Mesothelial cell of epicardium (in vitro differentiated cells): ENCODE measurements around the gene C17orf75. TPM values are rescaled to one million over a fixed set of nuclear protein-coding genes. Genes with fewer than 3 reads are reported as not detected.

Experiments used
- DNase-seq, 2 experiments: peaks; one replicate each; pipeline ENCODE4 v3.0.0; 2021; ENCODE audit warnings: low spot score in 2 of 2; ENCODE audit not compliant: unreplicated experiment in 2 of 2
- H3K27ac Mint-ChIP-seq: 2 replicates; pipeline ENCODE4 v1.8.0; 2021; ENCODE audit warnings: mixed read lengths
- H3K27me3 Mint-ChIP-seq: 2 replicates; pipeline ENCODE4 v1.8.0; 2021; ENCODE audit warnings: low read depth, mixed read lengths
- H3K36me3 Mint-ChIP-seq: 2 replicates; pipeline ENCODE4 v1.8.0; 2021; ENCODE audit warnings: mixed read lengths
- H3K4me1 Mint-ChIP-seq: 2 replicates; pipeline ENCODE4 v1.8.0; 2021; ENCODE audit warnings: mixed read lengths
- H3K4me3 Mint-ChIP-seq: 2 replicates; pipeline ENCODE4 v1.8.0; 2021; ENCODE audit warnings: mild to moderate bottlenecking, moderate library complexity, mixed read lengths
- H3K9me3 Mint-ChIP-seq: 2 replicates; pipeline ENCODE4 v1.8.0; 2021; ENCODE audit warnings: mixed read lengths
- total RNA-seq: library from RNA; stranded (reverse); gene quantifications from 3 replicates; pipeline ENCODE4 v1.2.1, GENCODE V29; 2021
- TF ChIP-seq, protein P1 (sequence below): fragments of 200-600 bp; sonication (generic); IDR thresholded peaks from one replicate; pipeline ENCODE4 v1.5.0; 2021; ENCODE audit warnings: antibody characterized with exemption; ENCODE audit not compliant: unreplicated experiment

C17orf75 gene
- total RNA-seq, 1 donor from 2014 or later, result 34.3 TPM

DNA sequence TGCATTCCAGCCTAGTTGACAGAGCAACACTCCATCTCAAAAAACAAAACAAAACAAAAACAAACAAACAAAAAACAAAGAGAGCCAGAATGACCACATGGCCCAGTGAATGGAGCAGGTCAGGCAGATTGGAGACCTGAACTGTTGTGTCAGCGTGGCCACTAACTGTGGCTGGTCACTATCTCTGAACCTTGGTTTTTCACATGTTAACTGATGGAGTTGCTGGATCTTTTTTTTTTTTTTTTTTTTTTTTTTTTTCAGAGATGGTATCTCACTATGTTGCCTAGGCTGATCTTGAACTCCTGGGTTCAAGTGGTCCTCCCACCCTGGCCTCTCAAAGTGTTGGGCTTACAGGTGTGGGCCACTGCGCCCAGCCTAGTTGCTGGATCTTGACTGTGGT is 44.5 kb downstream of the C17orf75 start:
- Mint-ChIP-seq H3K27me3 (no peaks in the 10 kb centered on the region), H3K4me1 (peaks cover 11% of the 10 kb centered on the region), H3K9me3 (no peaks in the 10 kb centered on the region), H3K36me3 (no peaks in the 10 kb centered on the region), H3K4me3 (no peak overlapping the region), H3K27ac (no peak overlapping the region)
- TF ChIP-seq, protein P1, sequence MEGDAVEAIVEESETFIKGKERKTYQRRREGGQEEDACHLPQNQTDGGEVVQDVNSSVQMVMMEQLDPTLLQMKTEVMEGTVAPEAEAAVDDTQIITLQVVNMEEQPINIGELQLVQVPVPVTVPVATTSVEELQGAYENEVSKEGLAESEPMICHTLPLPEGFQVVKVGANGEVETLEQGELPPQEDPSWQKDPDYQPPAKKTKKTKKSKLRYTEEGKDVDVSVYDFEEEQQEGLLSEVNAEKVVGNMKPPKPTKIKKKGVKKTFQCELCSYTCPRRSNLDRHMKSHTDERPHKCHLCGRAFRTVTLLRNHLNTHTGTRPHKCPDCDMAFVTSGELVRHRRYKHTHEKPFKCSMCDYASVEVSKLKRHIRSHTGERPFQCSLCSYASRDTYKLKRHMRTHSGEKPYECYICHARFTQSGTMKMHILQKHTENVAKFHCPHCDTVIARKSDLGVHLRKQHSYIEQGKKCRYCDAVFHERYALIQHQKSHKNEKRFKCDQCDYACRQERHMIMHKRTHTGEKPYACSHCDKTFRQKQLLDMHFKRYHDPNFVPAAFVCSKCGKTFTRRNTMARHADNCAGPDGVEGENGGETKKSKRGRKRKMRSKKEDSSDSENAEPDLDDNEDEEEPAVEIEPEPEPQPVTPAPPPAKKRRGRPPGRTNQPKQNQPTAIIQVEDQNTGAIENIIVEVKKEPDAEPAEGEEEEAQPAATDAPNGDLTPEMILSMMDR, result no peak
- no peak for DNase-seq

DNA sequence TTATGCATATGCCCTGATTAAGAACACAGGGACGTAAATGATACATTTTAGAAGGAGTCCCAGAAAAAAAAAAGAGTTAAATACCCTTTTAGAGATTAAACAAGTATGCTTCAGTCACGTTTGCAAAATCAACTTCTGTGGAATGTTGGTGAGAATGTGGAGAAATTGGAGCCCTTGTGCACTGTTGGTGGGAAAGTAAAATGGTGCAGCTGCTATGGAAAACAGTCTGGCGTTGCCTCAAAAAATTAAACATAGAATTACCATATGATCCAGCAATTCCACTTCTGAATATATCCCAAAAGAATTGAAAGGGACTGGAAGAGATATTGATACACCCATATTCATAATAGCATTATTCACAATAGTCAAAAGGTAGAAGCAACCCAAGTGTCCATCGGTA is 49.9 kb downstream of the C17orf75 start:
- no peak for DNase-seq
- Mint-ChIP-seq H3K4me1 (no peaks in the 10 kb centered on the region), H3K4me3 (no peak overlapping the region), H3K27ac (no peak overlapping the region), H3K36me3 (no peaks in the 10 kb centered on the region), H3K27me3 (peaks cover 8% of the 10 kb centered on the region), H3K9me3 (no peaks in the 10 kb centered on the region)
- TF ChIP-seq, protein P1, result no peak

DNA sequence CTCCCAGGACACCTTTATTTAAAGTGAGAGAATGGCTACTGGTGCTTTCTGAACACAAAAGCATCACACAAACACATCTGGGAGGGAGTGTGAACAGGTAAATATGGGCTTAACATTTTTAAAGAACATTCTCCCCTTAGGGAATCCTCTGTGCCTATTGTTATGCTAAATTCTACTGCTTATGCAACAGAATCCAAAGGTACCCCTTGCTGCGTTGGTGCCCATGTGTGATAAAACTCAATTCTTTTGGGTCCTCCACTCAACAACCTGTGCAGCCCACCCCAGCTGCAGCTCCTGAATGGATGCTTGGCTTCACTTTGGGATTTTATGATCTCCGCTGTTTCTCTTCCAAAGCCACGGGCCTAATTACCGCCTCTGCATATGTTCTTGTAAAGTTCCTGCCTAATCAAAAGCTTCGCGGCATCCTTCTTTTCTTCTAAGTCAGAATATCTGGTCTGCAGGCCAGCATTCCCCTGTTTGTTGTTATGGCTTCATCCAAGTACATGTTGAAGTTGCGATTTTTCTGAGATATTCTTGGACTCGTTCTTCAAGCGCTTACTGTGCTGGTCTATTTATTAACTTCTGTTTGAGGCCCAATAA is 52.4 kb downstream of the C17orf75 start:
- H3K9me3 Mint-ChIP-seq, result no peaks in the 10 kb centered on the region
- no peak overlapping the region for H3K4me3 Mint-ChIP-seq
- no peak overlapping the region for H3K27ac Mint-ChIP-seq
- H3K36me3 Mint-ChIP-seq, result no peaks in the 10 kb centered on the region
- peaks cover 18% of the 10 kb centered on the region for H3K27me3 Mint-ChIP-seq
- DNase-seq, result no peak
- H3K4me1 Mint-ChIP-seq, result no peaks in the 10 kb centered on the region
- TF ChIP-seq, protein P1, result no peak

DNA sequence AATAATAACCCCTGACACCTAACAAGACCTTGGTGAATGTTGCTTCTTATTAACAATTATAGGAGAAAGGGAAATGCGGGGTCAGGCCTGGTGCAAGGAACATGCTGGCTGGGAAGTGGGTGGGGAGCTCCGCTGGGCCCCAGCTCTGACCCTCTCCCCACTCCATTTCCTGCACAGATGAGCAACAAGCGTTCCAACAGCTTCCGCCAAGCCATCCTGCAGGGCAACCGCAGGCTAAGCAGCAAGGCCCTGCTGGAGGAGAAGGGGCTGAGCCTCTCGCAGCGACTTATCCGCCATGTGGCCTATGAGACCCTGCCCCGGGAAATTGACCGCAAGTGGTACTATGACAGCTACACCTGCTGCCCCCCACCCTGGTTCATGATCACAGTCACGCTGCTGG is 53.4 kb downstream of the C17orf75 start:
- H3K27me3 Mint-ChIP-seq, result peaks cover 26% of the 10 kb centered on the region
- no peak for DNase-seq
- no peaks in the 10 kb centered on the region for H3K4me1 Mint-ChIP-seq
- TF ChIP-seq, protein P1, result no peak
- H3K36me3 Mint-ChIP-seq, result no peaks in the 10 kb centered on the region
- no peak overlapping the region for H3K4me3 Mint-ChIP-seq
- H3K9me3 Mint-ChIP-seq, result no peaks in the 10 kb centered on the region
- no peak overlapping the region for H3K27ac Mint-ChIP-seq

DNA sequence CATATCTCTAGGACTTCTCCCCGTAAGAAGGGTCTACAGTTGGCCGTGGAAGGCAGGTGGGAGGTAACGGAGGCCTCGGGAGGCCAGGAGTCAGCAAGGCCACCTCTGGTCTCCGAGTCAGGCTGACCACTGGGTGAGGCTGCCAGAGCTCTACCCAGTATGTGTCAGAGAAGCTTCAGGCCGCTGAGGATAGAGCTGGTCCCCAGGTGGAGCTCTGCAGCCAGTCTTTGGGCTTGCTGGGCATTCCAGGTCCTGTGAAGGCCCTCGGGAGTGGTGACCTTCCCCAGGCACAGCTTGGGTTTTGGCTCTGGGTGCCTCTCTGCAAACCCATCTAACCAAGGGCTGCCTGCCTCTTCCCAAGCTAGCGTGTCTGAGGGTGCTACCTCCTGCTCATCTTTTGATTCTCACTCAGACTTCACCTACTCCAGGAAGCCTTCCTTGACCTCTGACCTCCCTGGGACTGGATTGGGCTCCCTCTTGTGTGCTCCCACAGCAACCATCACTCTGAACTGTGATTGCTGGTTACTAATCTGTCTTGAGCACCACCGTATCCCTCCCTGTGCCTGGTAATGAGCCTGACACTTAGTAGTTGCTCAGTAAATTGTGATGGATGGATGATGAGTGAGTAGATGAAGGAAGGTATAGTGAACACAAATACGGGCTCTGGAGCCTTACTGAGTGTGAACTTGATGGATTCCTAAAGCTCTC is 54.0 kb downstream of the C17orf75 start:
- DNase-seq, result no peak
- Mint-ChIP-seq H3K4me1 (no peaks in the 10 kb centered on the region), H3K9me3 (no peaks in the 10 kb centered on the region), H3K36me3 (no peaks in the 10 kb centered on the region), H3K27ac (no peak overlapping the region), H3K27me3 (peaks cover 30% of the 10 kb centered on the region), H3K4me3 (no peak overlapping the region)
- TF ChIP-seq, protein P1, result no peak
